Endometrial microvascular endothelial cells (primary cell): Measurements from ENCODE around the gene NDUFB10. TPM values are rescaled to one million over a fixed set of nuclear protein-coding genes. Genes with fewer than 3 reads are reported as not detected.

Experiments
- in situ Hi-C: cut with HindIII; loops from 2 replicates; pipeline ENCODE4 v1.10.0; 2017; ENCODE audit warnings: low sequenced_read_pairs, low pct_unique_long_range_greater_than_20kb; ENCODE audit errors: inconsistent ontology term
- total RNA-seq: library from RNA; depleted of rRNA; stranded (reverse); fragments of >200 nt; gene quantifications from one replicate; pipeline ENCODE4 v1.2.3, GENCODE V29; 2015; ENCODE audit errors: inconsistent ontology term

Gene NDUFB10
- total RNA-seq, 1 donor from 2014 or later: 270 TPM

GRCh38 chr16:2007081-2007836 is 47.9 kb downstream of the NDUFB10 start:
- in situ Hi-C loops: no loop called here

GRCh38 chr16:2008009-2008526 is 48.7 kb downstream of the NDUFB10 start:
- in situ Hi-C loops: no loop called here

DNA sequence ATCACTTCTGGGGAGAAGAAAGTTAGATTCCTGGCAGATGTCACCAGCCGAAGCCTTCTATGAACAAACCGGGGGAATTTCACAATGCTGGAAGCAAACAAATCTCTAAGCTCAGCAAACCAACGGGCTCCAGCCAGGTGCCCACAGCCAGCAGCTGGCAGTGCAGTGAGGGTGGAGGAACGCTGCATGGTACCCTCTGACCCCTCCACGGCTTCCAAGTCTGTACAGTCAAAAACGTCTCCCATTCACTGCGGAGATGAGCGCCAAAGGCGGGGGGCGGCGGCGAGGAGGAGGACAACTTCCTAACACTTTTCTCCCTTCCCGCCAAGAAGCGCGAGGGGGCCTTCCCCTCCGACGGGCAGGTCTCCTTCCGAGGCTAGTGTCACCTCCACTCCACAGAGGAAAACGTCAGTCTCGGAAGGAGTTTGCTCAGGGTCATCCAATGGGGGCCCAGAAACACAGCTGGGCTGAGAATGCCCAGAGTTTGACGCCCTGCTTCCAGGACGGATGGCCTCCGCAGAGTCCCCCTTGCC is 49.4 kb downstream of the NDUFB10 start:
- in situ Hi-C loops: no loop called here

GRCh38 chr16:2009164-2009711 is 49.9 kb downstream of the NDUFB10 start:
- in situ Hi-C loops: no loop called here

DNA sequence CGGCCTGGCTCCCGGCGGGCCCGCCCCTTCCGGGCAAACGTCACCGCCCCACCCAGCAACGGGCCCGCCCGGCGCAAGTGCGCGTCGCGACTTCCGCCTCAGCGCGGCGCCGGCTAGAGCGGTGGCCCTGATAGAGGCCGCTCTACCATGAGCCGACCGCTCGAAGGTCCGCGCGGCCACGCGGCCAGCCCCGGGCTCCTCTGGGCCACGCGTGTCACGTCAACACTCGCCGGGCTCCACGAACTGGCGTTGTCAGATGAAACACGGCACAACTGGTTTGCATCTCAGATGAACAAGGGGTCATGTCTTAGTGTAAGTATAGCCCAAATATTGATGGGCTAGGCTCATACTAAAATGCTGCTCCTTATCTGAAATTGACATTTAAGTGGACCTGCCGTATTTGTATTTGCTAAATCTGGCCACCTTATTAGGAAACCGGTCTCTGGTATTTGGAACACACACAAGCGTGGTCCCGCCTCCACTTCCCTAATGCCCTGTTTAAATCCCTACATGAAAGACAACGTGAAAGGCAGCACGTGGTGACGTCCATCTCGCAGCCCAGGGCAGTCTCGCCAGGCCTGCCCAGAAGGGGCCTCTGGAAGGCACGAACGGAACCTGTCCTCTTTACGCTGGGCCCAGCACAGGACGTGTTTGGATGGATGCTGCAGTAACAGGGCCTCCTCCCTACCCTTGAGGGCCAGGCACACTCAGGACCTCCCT is 50.6 kb downstream of the NDUFB10 start, which contains the start of gene ZNF598:
Gene ZNF598 (minus strand): TSS at position 31 of the 720 bp plus-strand sequence.
- in situ Hi-C loops: no loop called here

Other genes with a start within 250 kb of the NDUFB10 start
- gene NME3, start 188.0 kb upstream of the NDUFB10 start, total RNA-seq: 65.6 TPM
- gene EME2, start 186.7 kb upstream of the NDUFB10 start, total RNA-seq: 3.5 TPM
- gene MRPS34, start 186.4 kb upstream of the NDUFB10 start, total RNA-seq: 148 TPM
- gene SPSB3, start 177.0 kb upstream of the NDUFB10 start, total RNA-seq: 35.5 TPM
- 96.6 TPM for gene NUBP2, start 176.6 kb upstream of the NDUFB10 start, total RNA-seq
- not detected for gene IGFALS, start 165.8 kb upstream of the NDUFB10 start, total RNA-seq
- 73.6 TPM for gene HAGH, start 132.7 kb upstream of the NDUFB10 start, total RNA-seq
- gene FAHD1, start 132.3 kb upstream of the NDUFB10 start, total RNA-seq: 71.5 TPM
- gene MEIOB, start 87.4 kb upstream of the NDUFB10 start, total RNA-seq: not detected
- gene HS3ST6, start 41.1 kb upstream of the NDUFB10 start, total RNA-seq: not detected
- 11.2 TPM for gene MSRB1, start 16.3 kb upstream of the NDUFB10 start, total RNA-seq
- gene RPL3L, start 4.8 kb upstream of the NDUFB10 start, total RNA-seq: not detected
- gene RPS2, start 5.3 kb downstream of the NDUFB10 start, total RNA-seq: 2,988 TPM
- gene RNF151, start 7.3 kb downstream of the NDUFB10 start, total RNA-seq: not detected
- 79.9 TPM for gene TBL3, start 12.5 kb downstream of the NDUFB10 start, total RNA-seq
- 0.09 TPM for gene NOXO1, start 21.9 kb downstream of the NDUFB10 start, total RNA-seq
- 17.2 TPM for gene GFER, start 24.7 kb downstream of the NDUFB10 start, total RNA-seq
- not detected for gene SYNGR3, start 30.4 kb downstream of the NDUFB10 start, total RNA-seq
- gene ZNF598, start 50.3 kb downstream of the NDUFB10 start, total RNA-seq: 50.6 TPM
- gene NPW, start 60.2 kb downstream of the NDUFB10 start, total RNA-seq: not detected
- gene NHERF2, start 67.4 kb downstream of the NDUFB10 start, total RNA-seq: 194 TPM
- gene NTHL1, start 88.3 kb downstream of the NDUFB10 start, total RNA-seq: 38.8 TPM
- gene TSC2, start 88.4 kb downstream of the NDUFB10 start, total RNA-seq: 59.2 TPM
- gene PKD1, start 176.4 kb downstream of the NDUFB10 start, total RNA-seq: 53.8 TPM
- 0.74 TPM for gene RAB26, start 189.1 kb downstream of the NDUFB10 start, total RNA-seq
- gene TRAF7, start 196.2 kb downstream of the NDUFB10 start, total RNA-seq: 87.3 TPM
- gene CASKIN1, start 237.1 kb downstream of the NDUFB10 start, total RNA-seq: not detected
- gene MLST8, start 245.9 kb downstream of the NDUFB10 start, total RNA-seq: 40.6 TPM